Stimulated activated CD4-positive, alpha-beta T cell treated with anti-CD3 and anti-CD28 coated beads, Interleukin-4, amount 100 ng/mL, for 24 hours (primary cell): Measurements from ENCODE around the gene BMP7.
"Not testable (repeated sequence)": the region's sequence is repeated elsewhere in the genome, so short reads cannot be mapped to it uniquely, and the experiment has no call there.

Experiments
- DNase-seq: peaks from one replicate; pipeline ENCODE4 v3.0.0-alpha.2; 2020

The BMP7 gene

GRCh38 chr20:57264908-57265335 is 1.5 kb downstream of the BMP7 start:
- not testable (repeated sequence) for DNase-seq

- DNase-seq: peak; percentile 5
These were observed 2.3 kb downstream of the BMP7 start for GRCh38 chr20:57263801-57264792.

GRCh38 chr20:57262784-57263609 is 3.4 kb downstream of the BMP7 start:
- DNase-seq: no peak

DNA sequence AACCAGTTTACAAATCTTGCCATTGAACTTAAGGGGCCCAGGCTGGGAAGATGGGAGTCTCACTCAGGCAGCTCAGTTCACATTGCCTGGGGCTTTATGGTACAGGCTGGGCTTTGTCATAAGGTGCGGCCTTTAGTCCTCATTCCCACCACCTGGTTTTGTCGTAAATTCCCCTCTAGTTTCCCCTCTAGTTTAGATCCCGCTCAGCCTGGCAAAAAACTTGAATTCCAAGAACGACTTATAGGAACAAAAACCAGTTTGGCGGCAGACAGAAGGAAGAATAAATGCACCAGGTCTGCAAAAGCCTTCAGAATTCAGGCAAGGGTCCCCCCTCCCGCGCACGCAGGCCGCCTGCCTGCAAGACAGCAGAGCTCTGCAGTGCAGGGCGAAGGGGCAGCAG is 4.1 kb downstream of the BMP7 start:
- DNase-seq: no peak

GRCh38 chr20:57261457-57262251 is 4.8 kb downstream of the BMP7 start:
- no peak for DNase-seq

GRCh38 chr20:57260934-57261333 is 5.5 kb downstream of the BMP7 start:
- DNase-seq: no peak

GRCh38 chr20:57259938-57260921 is 6.2 kb downstream of the BMP7 start:
- DNase-seq: no peak

DNA sequence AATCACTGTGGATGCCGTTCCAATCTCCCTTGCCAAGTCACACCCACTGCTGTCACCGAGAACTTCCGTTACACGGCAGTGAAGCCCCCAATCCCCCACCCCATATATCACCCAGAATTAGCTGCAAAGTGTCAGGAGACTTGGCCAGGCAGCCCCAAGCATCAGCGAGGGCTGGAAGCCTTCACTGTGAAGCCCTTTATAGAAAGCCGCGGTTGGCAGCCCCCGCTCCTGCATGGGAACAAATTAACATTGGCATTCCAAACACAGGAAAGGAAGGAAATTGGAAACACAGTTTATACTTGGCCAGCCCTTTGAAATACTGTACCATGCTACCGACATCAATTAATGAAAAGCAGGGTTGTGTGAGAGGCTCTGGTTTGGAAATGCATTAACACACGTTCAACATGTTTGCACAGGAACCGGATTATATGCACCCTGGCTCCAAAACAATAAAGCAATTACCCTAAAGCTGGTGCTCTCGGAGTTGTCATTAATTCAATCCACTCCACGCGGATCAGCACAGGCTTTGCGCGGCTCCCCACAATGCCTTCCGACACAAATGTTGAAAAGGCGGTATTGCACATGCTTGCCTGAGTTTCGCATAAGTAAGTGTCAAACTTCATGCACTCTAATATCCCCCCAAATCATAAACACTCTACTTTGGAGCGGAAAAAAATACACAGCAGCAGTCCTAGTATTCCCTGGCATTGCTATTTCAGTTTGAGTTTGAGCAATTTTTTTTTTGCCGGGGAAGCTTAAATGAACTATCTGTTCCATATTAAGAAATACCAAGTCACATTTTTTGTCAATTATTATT is 7.1 kb downstream of the BMP7 start:
- DNase-seq: no peak

- DNase-seq: no peak
These were observed 8.6 kb downstream of the BMP7 start for GRCh38 chr20:57257701-57258453.

- DNase-seq: no peak
These were observed 9.5 kb downstream of the BMP7 start for GRCh38 chr20:57256908-57257307.

DNA sequence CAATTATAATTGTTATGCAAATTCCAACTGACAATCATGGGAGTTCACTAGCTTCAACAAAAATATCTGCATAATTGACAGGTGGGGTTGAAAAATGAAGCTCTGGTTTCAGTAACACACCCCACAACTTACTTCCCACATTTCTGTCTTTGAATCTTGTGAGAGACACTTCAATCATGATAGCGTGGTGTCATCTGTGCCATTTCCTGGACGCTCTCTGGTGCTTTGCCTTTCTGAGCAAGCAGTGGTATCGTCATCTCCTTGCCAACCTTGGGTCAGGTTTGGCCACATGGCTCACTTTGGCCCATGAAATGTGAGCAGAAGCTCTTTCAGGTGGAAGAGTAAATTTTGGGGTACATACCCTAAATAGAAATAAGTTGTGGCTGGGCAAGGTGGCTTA is 10.2 kb downstream of the BMP7 start:
- no peak for DNase-seq

GRCh38 chr20:57255183-57255582 is 11.3 kb downstream of the BMP7 start:
- DNase-seq: no peak

DNA sequence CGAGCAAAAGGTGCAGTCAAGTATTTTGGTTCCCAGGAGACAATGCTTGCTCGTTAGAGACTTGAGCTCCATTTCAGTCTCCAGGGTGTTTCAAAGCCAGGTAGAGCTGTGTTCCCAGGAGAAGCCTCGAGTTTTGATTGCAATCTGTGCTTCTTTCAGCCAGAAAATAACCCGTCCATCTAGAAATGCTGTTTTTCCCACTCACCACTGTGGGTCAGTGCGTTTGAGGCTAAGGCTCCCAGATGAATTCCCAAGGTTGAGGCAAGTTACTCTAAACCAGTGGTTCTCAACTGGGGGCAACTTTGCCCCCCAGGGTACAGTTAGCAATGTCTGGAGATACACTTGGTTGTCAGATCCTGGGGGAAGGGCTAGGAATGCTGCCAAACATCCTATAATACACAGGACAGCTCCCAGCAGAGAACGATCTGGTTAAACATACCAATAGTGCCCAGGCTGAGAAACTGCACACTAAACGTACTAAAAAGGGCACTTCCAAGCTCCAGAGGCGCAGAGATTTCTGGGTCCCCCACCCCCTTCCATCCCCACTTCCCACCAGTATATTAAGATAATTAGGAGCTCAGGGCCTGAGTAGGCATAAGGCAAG is 13.8 kb downstream of the BMP7 start:
- no peak for DNase-seq

DNA sequence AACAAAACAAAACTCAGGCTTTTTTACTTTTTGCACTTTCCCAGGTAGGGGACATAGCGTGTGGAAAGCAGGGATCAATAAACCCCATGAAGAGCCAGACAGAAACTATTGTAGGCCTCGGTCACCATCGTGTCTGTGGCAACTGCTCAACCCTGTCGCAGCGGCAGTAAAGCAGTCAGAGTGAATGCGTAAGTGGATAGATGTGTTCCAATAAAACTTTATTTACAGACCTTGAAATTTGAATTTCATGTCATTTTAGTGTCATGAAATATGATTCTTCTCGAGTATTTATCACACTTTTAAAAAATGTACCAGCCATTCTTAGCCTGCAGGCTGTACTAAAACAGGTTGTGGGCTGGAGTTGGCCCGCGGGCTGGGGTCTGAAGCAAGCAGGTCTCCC is 14.5 kb downstream of the BMP7 start:
- no peak for DNase-seq

- no peak for DNase-seq
These were observed 15.1 kb downstream of the BMP7 start for GRCh38 chr20:57251344-57251743.

DNA sequence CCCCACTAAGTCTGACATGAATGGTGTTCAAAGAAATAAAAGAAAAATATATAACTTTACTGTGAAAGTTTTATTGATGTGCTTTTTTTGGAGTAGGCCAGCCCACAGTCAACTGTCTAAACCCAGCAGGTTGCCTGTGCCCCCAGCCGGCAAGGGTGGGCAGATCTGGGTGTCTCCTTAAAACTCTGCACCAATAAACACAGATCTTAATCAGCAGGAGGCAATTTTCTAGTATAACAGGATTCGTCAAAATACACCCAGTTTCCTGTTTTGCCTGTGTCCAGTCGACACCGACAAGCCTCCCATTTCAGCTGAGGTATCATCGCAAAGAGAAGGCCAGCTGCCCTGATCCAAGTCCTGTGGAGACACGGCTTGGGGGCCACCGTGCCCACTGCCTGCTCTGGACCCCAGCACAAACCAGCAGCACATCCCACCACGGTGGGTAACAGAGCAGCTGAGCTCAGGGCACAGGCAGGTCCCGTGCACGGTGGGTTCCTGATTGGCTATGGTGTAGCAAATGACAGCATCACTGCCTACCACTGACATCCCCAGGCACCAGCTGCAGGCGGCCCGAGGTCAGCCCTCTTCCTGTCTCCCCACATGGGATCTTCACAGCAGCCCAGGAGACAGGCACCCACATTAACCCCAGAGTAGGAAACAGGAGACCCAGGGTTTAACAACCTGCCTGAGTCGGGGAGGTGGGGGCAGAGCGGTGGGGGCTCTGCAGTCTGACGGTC is 15.7 kb downstream of the BMP7 start:
- no peak for DNase-seq

DNA sequence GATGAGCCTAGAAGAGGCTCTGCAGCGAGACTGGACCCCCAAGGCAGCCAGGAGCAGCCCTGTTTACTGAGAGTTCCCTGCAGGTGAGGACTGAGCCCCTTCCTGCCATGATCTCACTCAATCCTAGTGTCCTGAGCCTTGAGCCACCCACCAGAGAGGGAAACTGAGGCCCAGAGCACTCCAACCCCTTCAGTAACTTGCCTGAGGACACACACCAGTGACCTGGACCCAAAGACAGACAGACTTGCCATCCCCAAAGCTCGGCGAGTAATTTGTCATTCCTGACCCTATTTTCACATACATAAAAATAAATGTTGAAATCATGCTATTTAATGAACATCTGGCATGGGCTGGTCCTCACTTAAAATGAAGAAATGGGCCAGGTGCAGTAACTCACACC is 16.7 kb downstream of the BMP7 start:
- DNase-seq: no peak

DNA sequence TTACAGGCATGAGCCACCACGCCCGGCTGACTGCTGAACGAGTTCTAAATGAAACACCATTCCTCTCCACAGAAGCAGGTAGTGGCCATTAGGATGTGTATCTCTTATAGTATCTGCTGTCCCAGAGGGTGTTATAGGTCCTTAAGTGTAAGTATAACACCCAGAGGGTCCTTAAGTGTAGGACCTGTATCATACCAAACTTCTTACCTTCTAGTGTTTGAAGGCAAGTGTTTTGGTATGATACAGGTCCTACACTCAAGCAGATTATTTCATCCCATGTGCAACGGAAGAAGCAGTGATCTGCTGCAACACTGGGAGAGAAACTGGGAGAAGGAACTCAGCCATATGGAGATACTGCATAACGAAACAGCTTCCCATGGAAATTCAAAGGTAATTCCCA is 17.4 kb downstream of the BMP7 start:
- no peak for DNase-seq
